ENCODE measurements around the gene NCMAP.

GRCh38 chr1:24609949-24610517 is 54.1 kb downstream of the NCMAP start:
- TF ChIP-seq CTCF (IDR thresholded peaks at IDR 0.05; ENCODE audit: low read length) (no peak), EZH2 (optimal IDR thresholded peaks at IDR 0.05; ENCODE audit: low read depth, low read length) (no peak), EZH2phosphoT487 (IDR thresholded peaks at IDR 0.05; ENCODE audit: low read length) (no peak)

All from MM.1S (cell line).